AML-193 (cell line): Measurements from ENCODE around the gene PRSS12.
"Not testable (repeated sequence)": the region's sequence is repeated elsewhere in the genome, so short reads cannot be mapped to it uniquely, and the experiment has no call there.

Experiments used
- DNase-seq, 2 experiments: peaks; one replicate each; lab custom pipeline; 2025; lab: John Stamatoyannopoulos, UW

The PRSS12 gene

DNA sequence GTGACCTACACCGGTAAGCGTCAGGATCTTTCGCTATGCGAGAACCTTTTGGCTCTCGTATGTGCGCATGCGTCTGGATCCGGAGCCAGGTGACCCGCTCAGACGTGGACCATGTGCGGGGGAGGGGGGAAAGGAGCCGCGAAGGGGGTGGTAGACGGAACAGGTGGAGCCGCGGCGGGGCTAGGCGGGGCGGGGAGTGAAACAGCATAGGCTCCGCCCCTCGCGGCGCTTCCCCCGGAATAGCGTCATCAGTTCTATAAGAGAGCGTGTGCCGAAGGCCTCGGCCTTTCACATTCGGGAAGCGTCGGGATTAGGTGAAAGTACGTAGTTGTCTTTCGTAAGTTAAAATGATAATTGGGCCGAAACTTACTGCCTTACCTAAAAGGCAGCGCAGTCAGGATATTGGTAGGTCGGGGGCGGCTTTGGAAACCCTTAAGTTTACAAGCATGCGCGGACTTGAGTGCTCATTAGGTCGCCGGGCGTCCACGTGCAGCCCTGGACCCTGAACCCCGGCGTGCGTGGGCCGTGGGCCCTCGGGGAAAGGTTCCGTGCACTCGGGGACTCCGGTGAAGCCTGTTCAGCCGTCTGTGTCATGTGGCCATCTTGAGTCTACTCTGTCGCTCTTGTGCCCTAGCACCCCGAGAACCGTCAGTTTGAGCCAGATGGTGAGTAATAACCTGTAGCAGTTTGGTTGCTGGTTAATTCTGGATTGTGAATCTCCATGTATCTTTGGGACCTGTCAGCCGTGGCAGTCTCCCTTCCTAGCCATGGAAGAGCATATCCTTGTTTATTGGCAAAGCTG, 74.1 kb downstream of the PRSS12 start:
- DNase-seq: peak; percentile 83 to 88

DNA sequence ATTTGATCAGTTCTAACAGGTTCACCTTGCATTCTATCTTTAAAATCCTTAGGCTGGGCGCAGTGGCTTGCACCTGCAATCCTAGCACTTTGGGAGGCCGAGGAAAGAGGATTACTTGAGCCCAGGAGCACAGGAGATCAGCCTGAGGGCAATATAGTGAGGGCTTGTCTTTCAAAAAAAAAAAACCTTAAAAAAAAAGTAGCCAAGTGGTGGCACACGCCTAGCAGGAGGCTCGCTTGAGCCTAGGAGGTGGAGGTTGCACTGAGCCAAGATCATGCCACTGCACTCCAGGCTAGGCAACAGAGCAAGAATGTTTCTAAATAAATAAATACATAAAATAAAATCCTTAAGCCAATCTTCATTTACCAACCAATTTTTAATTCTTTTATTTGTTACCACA, 75.6 kb downstream of the PRSS12 start:
- no peak for DNase-seq

DNA sequence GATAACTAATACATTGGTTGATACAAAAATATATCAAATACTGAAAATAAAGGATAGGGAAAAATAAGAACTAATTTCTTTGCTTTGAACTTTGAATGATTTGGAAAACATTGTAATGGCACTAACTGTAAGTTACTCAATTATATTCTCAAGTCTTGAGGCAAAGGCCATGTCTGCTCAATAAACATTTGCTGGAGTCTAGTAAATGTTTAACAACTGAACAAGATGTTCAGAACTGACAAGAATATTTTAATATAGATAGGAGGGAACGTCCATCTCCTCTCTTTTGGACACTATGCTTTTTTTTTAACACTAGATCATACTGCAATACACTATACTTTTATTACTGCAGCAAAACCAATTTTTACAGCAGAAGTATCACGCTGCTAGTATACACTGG, 76.2 kb downstream of the PRSS12 start:
- DNase-seq: no peak

DNA sequence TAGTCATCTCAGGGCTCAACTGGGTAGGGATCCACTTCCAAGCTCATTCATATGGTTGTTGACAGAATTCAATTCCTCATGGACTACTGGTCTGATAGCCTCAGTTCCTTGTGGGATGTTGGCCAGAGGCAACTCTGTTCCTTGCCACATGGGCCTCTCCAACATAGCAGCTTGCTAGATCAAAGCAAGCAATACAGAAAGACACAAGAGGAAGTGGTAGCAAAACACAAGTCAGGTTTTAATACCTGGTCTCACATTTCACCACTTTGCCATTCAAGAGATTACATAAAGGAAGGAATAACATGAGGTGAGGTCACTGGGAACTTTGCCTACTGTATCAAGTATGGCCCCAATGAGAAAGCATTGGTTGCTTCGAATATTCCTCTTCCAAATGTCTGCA, 79.2 kb downstream of the PRSS12 start:
- DNase-seq: no peak

DNA sequence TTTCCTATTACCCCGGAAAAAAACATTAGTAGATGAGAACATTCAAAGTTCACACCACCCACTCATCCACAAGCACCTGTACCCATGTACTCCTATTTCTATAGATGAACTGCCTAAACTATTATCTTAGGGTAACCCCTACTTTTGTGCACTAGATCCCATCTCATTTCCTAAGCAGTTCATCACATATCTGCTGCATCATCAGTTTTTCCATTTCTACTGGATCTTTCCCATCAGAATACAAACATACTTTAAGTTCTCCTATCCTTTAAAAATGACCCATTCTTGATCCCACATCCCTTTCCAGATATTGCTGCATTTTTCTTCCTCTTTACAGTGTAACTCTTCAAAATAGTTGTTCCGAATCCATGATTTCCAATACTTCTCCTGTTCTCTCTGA, 81.0 kb downstream of the PRSS12 start:
- no peak for DNase-seq

DNA sequence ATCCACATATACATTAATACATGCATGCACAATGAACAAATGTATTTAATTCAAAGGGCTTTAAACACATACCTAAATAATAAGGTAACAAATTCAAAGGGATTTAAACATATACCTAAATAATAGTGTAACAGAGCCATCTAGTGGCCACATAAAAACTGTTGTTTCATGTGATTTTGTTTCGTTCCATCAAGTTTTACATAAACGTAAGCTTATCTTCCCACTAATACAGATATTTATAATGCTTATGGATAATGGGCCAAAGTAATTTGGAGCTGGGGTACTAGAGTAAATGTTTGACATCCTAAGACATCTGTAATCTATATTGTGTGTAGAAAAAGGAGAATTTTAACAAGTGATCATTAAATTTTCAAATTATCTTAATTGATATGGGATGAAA, 82.3 kb downstream of the PRSS12 start:
- DNase-seq: peak; percentile 45 to 59

DNA sequence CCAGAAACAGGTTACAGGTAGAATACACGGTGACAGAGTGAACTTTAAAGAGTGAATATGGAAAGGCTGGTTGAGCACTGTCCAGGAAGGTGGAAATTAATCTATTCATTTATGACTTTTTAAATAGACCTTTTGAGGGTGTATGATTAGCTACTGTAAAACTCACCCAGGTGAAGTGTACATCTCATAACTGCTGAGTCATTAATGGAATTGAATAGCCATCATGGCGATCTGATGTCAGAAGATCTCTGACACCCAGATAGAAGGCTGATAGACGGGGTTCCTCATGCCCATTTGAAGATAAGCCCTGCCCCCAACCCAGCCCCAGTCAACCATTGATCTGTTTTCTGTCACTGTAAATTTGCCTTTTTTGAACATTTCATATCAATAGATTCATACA, 84.0 kb downstream of the PRSS12 start:
- DNase-seq: no peak

DNA sequence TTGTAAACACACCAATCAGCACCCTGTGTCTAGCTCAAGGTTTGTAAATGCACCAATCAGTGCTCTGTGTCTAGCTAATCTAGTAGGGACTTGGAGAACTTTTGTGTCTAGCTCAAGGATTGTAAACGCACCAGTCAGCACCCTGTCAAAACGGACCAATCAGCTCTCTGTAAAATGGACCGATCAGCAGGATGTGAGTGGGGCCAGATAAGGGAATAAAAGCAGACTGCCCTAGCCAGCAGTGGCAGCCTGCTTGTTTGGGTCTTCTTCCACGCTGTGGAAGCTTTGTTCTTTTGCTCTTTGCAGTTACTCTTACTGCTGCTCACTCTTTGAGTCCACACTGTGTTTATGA, 86.7 kb downstream of the PRSS12 start:
- not testable (repeated sequence) for DNase-seq

DNA sequence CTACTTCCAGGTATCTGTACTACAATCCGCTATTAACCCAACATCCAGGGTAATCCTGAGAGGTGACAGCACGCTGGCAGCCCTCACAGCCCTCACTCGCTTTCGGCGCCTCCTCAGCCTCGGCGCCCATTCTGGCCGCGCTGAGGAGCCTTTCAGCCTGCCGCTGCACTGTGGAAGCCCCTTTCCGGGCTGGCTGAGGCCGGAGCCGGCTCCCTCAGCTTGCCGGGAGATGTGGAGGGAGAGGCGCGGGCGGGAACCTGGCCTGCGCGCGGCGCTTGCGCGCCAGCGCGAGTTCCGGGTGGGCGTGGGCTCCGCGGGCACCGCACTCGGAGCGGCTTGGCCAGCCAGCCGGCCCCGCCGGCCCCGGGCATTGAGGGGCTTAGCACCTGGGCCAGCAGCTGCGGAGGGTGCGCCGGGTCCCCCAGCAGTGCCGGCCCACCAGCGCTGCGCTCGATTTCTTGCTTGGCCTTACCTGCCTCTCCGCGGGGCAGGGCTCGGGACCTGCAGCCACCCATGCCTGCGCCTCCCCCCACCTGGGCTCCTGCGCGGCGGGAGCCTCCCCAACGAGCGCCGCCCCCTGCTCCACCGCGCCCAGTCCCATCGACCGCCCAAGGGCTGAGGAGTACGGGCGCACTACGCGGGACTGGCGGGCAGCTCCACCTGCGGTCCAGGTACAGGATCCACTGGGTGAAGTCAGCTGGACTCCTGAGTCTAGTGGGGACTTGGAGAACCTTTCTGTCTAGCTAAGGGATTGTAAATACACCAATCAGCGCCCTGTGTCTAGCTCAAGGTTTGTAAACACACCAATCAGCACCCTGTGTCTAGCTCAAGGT, 87.3 kb downstream of the PRSS12 start:
- no peak for DNase-seq

DNA sequence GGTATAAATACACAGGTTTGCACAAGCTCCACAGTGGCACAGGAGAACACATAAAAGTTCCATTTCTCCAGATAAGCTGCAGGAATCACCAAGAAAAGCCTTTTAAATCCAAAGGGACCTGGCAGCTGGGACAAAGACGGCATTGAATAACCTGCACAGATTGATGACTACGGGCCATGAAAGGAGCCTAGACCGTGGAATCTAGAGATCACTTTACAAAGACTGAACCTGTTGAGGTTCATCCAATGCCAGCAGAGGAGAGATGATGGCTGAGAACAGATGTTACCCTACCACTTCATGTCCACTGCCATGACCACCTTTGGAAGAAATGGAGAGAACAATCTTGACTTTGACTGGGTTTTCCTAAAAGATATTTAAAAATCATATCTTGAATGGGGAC, 88.7 kb downstream of the PRSS12 start:
- no peak for DNase-seq

DNA sequence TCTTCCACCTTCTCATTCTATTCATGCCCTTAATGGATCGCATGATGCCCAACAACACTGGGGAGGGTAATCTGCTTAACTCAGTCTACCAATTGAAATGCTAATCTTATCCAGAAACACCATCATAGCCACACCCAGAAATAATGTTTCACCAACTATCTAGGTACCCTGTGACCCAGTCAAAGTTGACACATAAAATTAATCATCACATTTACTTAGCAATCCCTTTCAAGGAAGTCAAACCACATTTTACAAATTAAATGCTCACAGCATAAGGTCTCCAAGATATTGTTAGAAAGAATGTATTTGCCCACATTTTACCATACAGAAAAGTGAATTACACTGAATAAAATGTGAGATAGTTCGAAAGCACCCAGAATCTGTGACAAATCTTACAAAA, 92.5 kb downstream of the PRSS12 start:
- DNase-seq: no peak

DNA sequence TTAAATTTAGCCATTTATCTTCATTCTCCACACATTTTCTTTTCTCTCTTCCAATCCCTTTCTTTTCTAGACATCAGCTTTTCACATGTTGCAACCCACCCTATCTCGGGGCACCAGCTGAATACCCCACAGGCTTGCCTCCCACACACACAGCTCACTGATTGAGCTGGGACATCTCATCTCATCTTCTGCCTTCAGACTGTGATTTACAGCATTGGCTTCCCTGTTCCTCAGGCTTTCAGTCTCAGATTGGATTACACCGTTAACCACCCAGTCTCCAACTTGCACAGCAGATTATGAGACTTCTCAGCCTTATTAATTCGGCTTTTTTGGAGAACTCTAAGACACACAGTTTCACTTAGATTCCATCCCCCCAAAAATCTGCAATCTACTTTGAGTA, 93.7 kb downstream of the PRSS12 start:
- DNase-seq: no peak

DNA sequence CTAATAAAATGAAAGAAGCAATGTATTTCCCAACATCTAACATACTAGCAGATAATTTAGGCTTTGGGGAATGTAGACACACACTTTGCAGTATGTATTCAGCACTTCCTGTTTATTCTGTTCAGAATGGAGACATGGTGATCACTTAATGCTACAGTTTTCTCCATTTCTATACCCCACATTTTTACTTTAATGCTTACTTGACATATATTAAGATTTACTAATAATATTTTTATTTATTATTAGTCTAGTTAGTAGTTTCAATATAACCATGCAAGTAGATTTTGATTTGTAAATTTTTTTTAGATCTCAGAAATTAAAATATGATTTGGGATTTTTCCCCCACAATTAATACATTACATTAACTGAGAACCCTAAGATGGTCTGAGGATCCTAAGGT, 98.4 kb downstream of the PRSS12 start:
- no peak for DNase-seq

DNA sequence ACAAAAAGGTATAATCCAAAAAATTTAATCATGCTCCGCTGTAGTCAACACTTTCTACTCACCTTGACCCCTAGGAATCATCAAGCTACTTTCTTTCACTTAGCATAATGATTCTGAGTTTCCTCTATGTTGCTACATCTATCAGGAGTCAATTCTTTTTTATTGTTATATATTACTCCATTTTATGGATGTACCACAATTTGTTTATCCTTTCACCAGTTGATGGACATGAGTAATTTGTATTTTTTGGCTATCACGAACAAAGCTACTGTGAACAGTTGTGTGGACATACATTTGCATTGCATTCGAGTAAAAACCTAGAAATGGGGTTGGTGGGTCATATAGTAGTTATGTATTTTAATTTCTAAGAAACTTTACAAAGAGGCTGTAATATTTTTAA, 102.9 kb downstream of the PRSS12 start:
- DNase-seq: no peak

DNA sequence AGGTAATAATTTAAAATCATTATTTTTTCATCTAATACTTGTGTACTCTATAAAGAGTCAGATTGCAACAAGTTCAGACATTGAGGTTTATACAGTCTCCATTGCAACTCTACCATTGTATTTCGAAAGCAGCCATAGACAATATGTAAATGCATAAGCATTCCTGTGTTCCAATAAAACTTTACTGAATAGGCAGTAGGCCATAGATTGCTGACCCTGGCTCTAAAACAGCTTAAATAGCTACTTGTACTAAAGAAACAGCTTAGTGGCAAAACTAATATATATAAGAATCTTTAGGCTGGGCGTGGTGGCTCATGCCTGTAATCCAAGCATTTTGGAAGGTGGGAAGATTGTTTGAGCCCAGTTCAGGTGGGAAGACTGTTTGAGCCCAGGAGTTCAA, 115.3 kb downstream of the PRSS12 start:
- no peak for DNase-seq

DNA sequence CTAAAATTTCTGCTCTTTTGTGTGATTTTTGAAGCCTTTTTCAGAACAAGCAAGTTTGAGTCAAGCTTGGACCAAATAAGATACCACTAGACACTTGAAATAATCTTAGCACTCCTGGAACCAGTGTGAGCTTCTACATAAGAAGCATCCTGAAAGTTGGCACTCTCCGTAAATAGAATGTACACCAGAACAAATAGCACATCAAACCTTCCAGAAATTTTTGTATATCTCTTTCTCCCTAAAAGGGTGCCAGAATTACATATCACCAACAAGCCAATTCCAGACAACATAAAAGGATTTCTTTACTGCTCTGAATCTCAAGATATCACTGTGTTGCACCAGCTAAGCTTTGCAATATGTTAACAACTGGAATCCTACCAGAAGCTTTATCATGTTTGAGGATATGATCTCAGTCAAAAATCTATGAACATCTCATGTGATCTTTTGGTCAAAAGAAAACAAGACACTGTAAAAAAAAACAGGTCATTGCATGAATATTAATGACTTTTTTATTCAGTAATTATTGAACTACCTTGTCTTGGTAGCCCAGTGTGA, 117.2 kb downstream of the PRSS12 start:
- no peak for DNase-seq
